CD4-positive, alpha-beta T cell treated with Interleukin-15 for 4 hours (primary cell): ENCODE measurements around the gene DCLK1.

Source experiments
- DNase-seq: peaks from one replicate; pipeline ENCODE4 v3.0.0-alpha.2; 2020; ENCODE audit warnings: low spot score

DCLK1 gene

GRCh38 chr13:35858665-35859064 lies 272.5 kb downstream of the DCLK1 start:
- DNase-seq, result no peak

GRCh38 chr13:35857769-35858168 lies 273.4 kb downstream of the DCLK1 start:
- DNase-seq, result no peak

- DNase-seq, result no peak
Measured at GRCh38 chr13:35856721-35857364, 274.3 kb downstream of the DCLK1 start.

DNA sequence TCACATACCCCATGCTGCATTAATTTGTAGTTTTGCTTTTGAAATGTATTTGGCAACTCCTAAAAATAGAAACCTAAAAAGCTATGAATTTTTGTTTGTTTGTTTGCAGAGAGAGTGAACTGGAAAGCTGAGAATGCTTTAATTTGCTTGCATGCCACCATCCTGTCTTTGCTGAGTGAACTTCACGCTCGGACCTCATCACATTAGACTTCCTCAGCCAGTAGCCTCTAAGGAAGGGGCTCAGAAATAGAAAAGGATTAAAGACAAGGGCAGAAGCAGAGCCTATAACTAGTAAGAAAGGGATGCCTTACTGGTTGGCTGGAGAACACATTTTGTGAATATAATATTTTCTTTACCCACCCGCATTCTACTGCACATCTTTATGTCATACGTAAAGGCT lies 275.1 kb downstream of the DCLK1 start:
- no peak for DNase-seq

- DNase-seq, result no peak
Measured at GRCh38 chr13:35855531-35856019, 275.6 kb downstream of the DCLK1 start.

GRCh38 chr13:35854286-35854685 lies 276.9 kb downstream of the DCLK1 start:
- no peak for DNase-seq

DNA sequence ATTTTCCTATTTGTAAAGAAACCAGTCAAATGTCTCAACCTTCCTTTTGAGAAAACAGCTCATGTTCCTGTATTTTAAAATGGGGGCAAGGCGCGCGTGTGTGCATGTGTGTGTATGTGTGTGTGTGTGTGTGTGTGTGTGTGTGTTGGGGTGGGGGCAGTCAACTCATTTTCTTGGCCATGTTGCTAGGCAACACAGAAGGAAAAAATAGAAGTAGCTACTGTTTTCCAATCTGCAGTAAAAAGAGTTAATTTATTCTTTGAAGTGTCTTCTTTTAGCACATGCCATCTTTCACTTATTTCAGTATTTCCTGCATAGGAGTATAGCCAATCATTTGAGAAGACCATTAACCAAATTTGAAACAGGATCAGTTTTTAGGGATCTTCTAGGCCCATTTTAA lies 279.3 kb downstream of the DCLK1 start:
- DNase-seq, result no peak

DNA sequence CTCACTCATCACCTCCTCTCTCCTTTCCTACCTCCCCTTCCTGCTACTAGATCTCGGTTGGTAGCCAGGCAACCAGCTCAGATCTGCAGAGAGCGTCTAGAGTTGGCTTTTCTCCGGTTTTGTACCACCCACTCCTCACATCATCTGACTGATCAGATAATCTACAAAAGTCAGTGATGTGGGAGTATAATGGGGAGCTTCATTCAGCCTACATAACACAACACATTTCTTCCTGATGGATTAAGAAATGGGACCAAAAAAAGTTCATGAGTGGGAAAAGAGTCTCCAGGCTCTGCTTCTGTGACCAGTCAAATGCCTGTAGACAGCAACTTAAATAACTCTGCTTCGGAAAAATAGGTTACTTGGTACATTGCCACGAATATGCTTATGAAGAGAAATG lies 279.8 kb downstream of the DCLK1 start:
- DNase-seq, result no peak

GRCh38 chr13:35850569-35850968 lies 280.6 kb downstream of the DCLK1 start:
- no peak for DNase-seq

DNA sequence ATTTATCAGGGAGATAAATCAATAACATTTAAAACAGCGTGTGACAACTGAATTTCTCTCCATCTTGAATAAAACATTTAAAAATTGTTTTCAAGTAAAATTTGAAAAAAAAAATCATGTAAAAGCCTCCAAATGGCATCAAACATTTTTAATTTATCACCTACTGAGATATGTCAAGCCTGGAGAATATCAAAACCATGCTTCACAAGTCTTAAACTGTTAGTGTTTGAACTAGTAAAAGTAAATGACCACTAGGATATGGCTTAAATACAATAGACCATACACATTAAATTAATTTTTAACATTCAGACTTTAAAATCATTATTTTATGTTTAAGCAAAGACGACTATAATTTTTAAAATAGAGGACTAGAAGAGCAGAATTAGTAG lies 281.9 kb downstream of the DCLK1 start:
- no peak for DNase-seq

- no peak for DNase-seq
Measured at GRCh38 chr13:35848336-35849255, 282.6 kb downstream of the DCLK1 start.

- no peak for DNase-seq
Measured at GRCh38 chr13:35843272-35843671, 287.9 kb downstream of the DCLK1 start.

DNA sequence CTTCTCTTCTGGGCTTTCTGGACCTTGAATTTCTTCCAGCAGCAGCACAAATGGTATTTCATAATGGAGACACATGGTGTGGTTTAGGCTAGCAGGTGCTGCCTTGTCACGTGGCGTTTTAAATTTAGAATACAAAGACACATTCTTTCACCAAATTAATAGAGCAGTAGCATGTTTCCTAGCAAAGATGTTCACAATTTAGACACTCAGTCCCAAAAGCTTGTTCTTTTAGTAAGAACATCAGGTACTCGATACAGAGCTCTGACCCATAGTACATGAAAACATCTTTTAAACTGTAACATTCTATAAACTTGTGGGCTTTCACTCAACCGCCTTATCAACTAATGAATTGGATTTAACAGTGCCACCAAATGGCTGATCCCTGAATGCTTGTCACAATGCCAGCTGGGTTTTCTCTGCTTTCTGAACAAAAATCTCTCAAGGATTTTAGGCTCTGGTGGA lies 290.1 kb downstream of the DCLK1 start:
- no peak for DNase-seq

- no peak for DNase-seq
Measured at GRCh38 chr13:35839806-35840205, 291.4 kb downstream of the DCLK1 start.

DNA sequence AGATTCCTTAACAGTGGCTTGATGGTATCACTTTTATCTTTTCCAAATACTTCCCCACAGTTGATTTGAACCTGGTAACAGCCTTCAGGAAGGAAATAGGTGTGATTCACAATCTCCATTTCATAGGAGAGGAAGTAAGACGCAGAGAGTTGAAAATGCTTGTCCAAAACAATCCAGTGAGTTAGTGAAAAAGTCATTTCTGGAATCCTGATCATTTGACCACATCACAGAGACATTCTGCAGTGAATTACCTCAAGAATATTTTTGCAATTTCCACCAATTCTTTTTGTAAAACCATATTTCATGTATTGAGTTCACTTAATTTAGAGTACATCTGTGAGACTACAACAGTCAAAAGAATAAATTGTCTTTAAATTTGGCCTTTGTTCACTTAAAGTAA lies 292.8 kb downstream of the DCLK1 start:
- DNase-seq, result no peak

- no peak for DNase-seq
Measured at GRCh38 chr13:35836446-35836845, 294.7 kb downstream of the DCLK1 start.

DNA sequence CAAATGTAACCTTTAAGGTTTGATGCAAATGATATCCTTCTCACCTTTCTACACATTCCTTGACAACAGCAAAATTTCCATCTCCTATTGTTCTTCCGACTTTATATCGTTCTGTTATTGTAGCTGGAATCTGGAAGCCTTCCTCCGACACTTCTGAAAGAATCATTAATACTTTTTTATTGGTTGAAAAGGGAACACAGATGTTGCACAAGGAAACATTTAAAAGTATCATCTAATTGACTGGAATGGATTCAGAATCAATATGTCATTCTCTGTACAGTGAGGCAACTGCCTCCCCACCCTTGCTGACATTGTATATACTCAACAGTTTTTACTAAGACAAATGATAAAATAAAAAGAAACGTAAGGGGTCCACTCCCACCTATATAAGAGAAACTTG lies 295.2 kb downstream of the DCLK1 start:
- no peak for DNase-seq

- no peak for DNase-seq
Measured at GRCh38 chr13:35833608-35834275, 297.4 kb downstream of the DCLK1 start.

- DNase-seq, result no peak
Measured at GRCh38 chr13:35833031-35833430, 298.2 kb downstream of the DCLK1 start.

- no peak for DNase-seq
Measured at GRCh38 chr13:35832551-35832950, 298.6 kb downstream of the DCLK1 start.

- no peak for DNase-seq
Measured at GRCh38 chr13:35830850-35831450, 300.2 kb downstream of the DCLK1 start.

DNA sequence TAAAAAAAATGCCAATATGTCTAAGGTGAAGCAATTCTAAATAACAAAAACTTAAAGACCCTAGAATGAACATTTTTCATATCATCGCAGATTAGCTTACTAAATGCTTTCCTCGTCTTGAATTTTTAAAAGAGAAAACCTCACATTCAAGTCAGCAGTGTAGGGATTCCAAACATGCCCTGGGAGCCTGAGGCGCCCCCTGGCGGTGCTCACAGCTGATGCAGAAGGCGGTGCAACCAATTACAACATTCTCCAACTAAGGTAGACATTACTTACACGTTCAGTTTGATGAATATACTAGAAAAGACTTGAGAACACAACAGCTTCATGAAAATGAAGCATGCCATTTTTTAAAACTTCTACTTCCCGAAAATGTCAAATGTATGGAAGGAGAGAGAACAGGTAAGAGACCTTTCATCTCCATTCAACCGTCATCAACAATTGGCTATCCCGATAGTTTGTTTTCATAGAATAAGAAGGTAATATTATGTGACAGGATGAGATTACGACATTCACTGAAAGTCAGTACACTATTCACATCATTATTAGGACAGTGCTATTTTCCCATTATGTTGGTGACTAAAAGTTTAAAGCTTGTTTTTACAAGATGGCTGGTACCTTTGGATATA lies 304.4 kb downstream of the DCLK1 start:
- no peak for DNase-seq
